SK-N-MC (cell line): ENCODE measurements around the gene SAPCD1.

Experiments used
- EZH2 ChIP-seq: fragments of 200-600 bp; sonication (generic); IDR thresholded peaks from one replicate; pipeline ENCODE4 v1.6.1; 2017; ENCODE audit warnings: antibody characterized with exemption
- FOXP2 ChIP-seq: optimal IDR thresholded peaks from 2 replicates; pipeline ENCODE3; 2011; ENCODE audit warnings: mild to moderate bottlenecking, moderate library complexity; ENCODE audit not compliant: insufficient read depth; ENCODE audit errors: extremely low read length, control extremely low read depth
- POLR2AphosphoS5 ChIP-seq: IDR thresholded peaks from 2 replicates; pipeline ENCODE4 v1.6.1; 2012; ENCODE audit warnings: mild to moderate bottlenecking, low read depth, low read length, borderline replicate concordance

DNA sequence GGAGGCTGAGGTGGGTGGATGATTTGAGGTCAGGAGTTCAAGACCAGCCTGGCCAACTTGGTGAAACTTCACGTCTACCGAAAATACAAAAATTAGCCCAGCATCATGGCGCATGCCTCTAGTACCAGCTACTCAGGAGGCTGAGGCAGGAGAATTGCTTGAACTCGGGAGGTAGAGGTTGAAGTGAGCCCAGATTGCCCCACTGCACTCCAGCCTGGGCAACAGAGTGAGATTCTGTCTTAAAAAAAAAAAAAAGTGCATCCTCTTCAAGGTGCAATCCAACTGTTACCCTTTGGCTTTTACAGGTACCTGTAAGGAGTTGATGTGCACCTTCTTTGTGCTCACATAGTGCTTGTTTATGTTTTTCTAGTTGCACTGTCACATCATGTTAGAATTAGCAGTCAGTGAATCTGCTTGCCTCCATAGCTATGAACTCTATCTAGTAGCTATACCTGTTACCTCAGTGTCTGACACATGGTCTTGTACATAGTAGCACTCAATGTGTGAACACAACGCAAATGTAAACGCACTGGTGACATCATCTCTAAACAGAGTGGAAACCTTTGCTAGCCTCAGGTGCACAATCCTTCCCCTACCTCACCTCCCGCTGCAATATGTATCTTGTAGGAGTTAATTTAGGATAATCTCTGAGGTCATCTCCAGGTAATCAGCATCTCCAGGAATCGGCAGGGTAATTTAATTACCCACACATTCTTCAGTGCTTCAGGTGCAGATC is 13.0 kb upstream of the SAPCD1 start:
- no peak; the same call in 1 of the 2 replicates for TF ChIP-seq POLR2AphosphoS5
- no peak for TF ChIP-seq EZH2
- TF ChIP-seq FOXP2 = no peak
